ENCODE data around the gene SIK1. TPM values are rescaled to one million over a fixed set of nuclear protein-coding genes. Genes with fewer than 3 reads are reported as not detected.
"Not testable (repeated sequence)": the region's sequence is repeated elsewhere in the genome, so short reads cannot be mapped to it uniquely, and the experiment has no call there.

The SIK1 gene
- polyA plus RNA-seq: 1 to 10 TPM; 1.3 to 4.6 TPM

GRCh38 chr21:43426404-43427241 lies at the start of gene SIK1:
SIK1 (minus strand) TSS chr21:43427131; CDS start chr21:43426178, 953 bp downstream.
- H3K4me1 ChIP-seq (ENCODE audit: control insufficient read depth in 2 of 2, insufficient read depth in 2 of 2, low read length in 1 of 2); H3K27me3 ChIP-seq (ENCODE audit: control insufficient read depth in 1 of 2, insufficient read depth in 2 of 2, low read length in 2 of 2); H3K27ac ChIP-seq (ENCODE audit: low read depth in 2 of 2, low read length in 1 of 2); H3K36me3 ChIP-seq (ENCODE audit: control insufficient read depth in 2 of 2, insufficient read depth in 2 of 2, low read length in 1 of 2); H3K9me3 ChIP-seq (ENCODE audit: control insufficient read depth in 2 of 2, insufficient read depth in 1 of 2, low read depth in 1 of 2, low read length in 1 of 2); H3K4me3 ChIP-seq (ENCODE audit: low read depth in 1 of 2, low read length in 2 of 2): not testable (repeated sequence)
- 1 to 2% methylated on average over 8 to 18 of the region's 120 CpGs for WGBS, 2 donors

GRCh38 chr21:43471597-43472242 lies 44.8 kb upstream of the SIK1 start:
- H3K9me3 ChIP-seq (ENCODE audit: control insufficient read depth in 2 of 2, insufficient read depth in 1 of 2, low read depth in 1 of 2, low read length in 1 of 2); H3K4me1 ChIP-seq (ENCODE audit: control insufficient read depth in 2 of 2, insufficient read depth in 2 of 2, low read length in 1 of 2); H3K4me3 ChIP-seq (ENCODE audit: low read depth in 1 of 2, low read length in 2 of 2); H3K36me3 ChIP-seq (ENCODE audit: control insufficient read depth in 2 of 2, insufficient read depth in 2 of 2, low read length in 1 of 2); H3K27me3 ChIP-seq (ENCODE audit: control insufficient read depth in 1 of 2, insufficient read depth in 2 of 2, low read length in 2 of 2); H3K27ac ChIP-seq (ENCODE audit: low read depth in 2 of 2, low read length in 1 of 2): not testable (repeated sequence)
- no CpG with 5 or more reads among the region's 16 CpGs for WGBS, 2 donors

GRCh38 chr21:43469719-43470458 lies 43.0 kb upstream of the SIK1 start:
- H3K4me3 ChIP-seq (ENCODE audit: low read depth in 1 of 2, low read length in 2 of 2); H3K4me1 ChIP-seq (ENCODE audit: control insufficient read depth in 2 of 2, insufficient read depth in 2 of 2, low read length in 1 of 2); H3K27me3 ChIP-seq (ENCODE audit: control insufficient read depth in 1 of 2, insufficient read depth in 2 of 2, low read length in 2 of 2); H3K27ac ChIP-seq (ENCODE audit: low read depth in 2 of 2, low read length in 1 of 2); H3K36me3 ChIP-seq (ENCODE audit: control insufficient read depth in 2 of 2, insufficient read depth in 2 of 2, low read length in 1 of 2); H3K9me3 ChIP-seq (ENCODE audit: control insufficient read depth in 2 of 2, insufficient read depth in 1 of 2, low read depth in 1 of 2, low read length in 1 of 2): not testable (repeated sequence)
- WGBS, 2 donors: no CpG with 5 or more reads among the region's 31 CpGs

GRCh38 chr21:43467785-43468184 lies 40.9 kb upstream of the SIK1 start:
- H3K36me3 ChIP-seq (ENCODE audit: control insufficient read depth in 2 of 2, insufficient read depth in 2 of 2, low read length in 1 of 2): no peaks in the 10 kb centered on the region
- H3K4me3 ChIP-seq (ENCODE audit: low read depth in 1 of 2, low read length in 2 of 2): no peak overlapping the region
- 86 to 92% methylated on average over 1 of the region's 1 CpG for WGBS, 2 donors
- no peak overlapping the region for H3K27ac ChIP-seq (ENCODE audit: low read depth in 2 of 2, low read length in 1 of 2)
- H3K4me1 ChIP-seq (ENCODE audit: control insufficient read depth in 2 of 2, insufficient read depth in 2 of 2, low read length in 1 of 2): no peaks in the 10 kb centered on the region
- no peaks in the 10 kb centered on the region for H3K9me3 ChIP-seq (ENCODE audit: control insufficient read depth in 2 of 2, insufficient read depth in 1 of 2, low read depth in 1 of 2, low read length in 1 of 2)
- no peaks in the 10 kb centered on the region for H3K27me3 ChIP-seq (ENCODE audit: control insufficient read depth in 1 of 2, insufficient read depth in 2 of 2, low read length in 2 of 2)

- not testable (repeated sequence) for H3K9me3 ChIP-seq (ENCODE audit: control insufficient read depth in 2 of 2, insufficient read depth in 1 of 2, low read depth in 1 of 2, low read length in 1 of 2); H3K27me3 ChIP-seq (ENCODE audit: control insufficient read depth in 1 of 2, insufficient read depth in 2 of 2, low read length in 2 of 2); H3K4me3 ChIP-seq (ENCODE audit: low read depth in 1 of 2, low read length in 2 of 2); H3K27ac ChIP-seq (ENCODE audit: low read depth in 2 of 2, low read length in 1 of 2); H3K36me3 ChIP-seq (ENCODE audit: control insufficient read depth in 2 of 2, insufficient read depth in 2 of 2, low read length in 1 of 2); H3K4me1 ChIP-seq (ENCODE audit: control insufficient read depth in 2 of 2, insufficient read depth in 2 of 2, low read length in 1 of 2)
- no CpG with 5 or more reads among the region's 5 CpGs for WGBS, 2 donors
Observed at GRCh38 chr21:43465159-43465558, 38.2 kb upstream of the SIK1 start.

- H3K4me3 ChIP-seq (ENCODE audit: low read depth in 1 of 2, low read length in 2 of 2); H3K9me3 ChIP-seq (ENCODE audit: control insufficient read depth in 2 of 2, insufficient read depth in 1 of 2, low read depth in 1 of 2, low read length in 1 of 2); H3K4me1 ChIP-seq (ENCODE audit: control insufficient read depth in 2 of 2, insufficient read depth in 2 of 2, low read length in 1 of 2); H3K27ac ChIP-seq (ENCODE audit: low read depth in 2 of 2, low read length in 1 of 2); H3K36me3 ChIP-seq (ENCODE audit: control insufficient read depth in 2 of 2, insufficient read depth in 2 of 2, low read length in 1 of 2); H3K27me3 ChIP-seq (ENCODE audit: control insufficient read depth in 1 of 2, insufficient read depth in 2 of 2, low read length in 2 of 2): not testable (repeated sequence)
- WGBS, 2 donors: 25 to 39% methylated on average over 2 to 3 of the region's 20 CpGs
Observed at GRCh38 chr21:43463498-43464261, 36.7 kb upstream of the SIK1 start.

GRCh38 chr21:43462932-43463331 lies 36.0 kb upstream of the SIK1 start:
- H3K27ac ChIP-seq (ENCODE audit: low read depth in 2 of 2, low read length in 1 of 2); H3K9me3 ChIP-seq (ENCODE audit: control insufficient read depth in 2 of 2, insufficient read depth in 1 of 2, low read depth in 1 of 2, low read length in 1 of 2); H3K4me3 ChIP-seq (ENCODE audit: low read depth in 1 of 2, low read length in 2 of 2); H3K36me3 ChIP-seq (ENCODE audit: control insufficient read depth in 2 of 2, insufficient read depth in 2 of 2, low read length in 1 of 2); H3K4me1 ChIP-seq (ENCODE audit: control insufficient read depth in 2 of 2, insufficient read depth in 2 of 2, low read length in 1 of 2); H3K27me3 ChIP-seq (ENCODE audit: control insufficient read depth in 1 of 2, insufficient read depth in 2 of 2, low read length in 2 of 2): not testable (repeated sequence)
- WGBS, 2 donors: no CpG with 5 or more reads among the region's 17 CpGs

GRCh38 chr21:43460475-43460874 lies 33.5 kb upstream of the SIK1 start:
- H3K4me3 ChIP-seq (ENCODE audit: low read depth in 1 of 2, low read length in 2 of 2); H3K4me1 ChIP-seq (ENCODE audit: control insufficient read depth in 2 of 2, insufficient read depth in 2 of 2, low read length in 1 of 2); H3K27ac ChIP-seq (ENCODE audit: low read depth in 2 of 2, low read length in 1 of 2); H3K36me3 ChIP-seq (ENCODE audit: control insufficient read depth in 2 of 2, insufficient read depth in 2 of 2, low read length in 1 of 2); H3K9me3 ChIP-seq (ENCODE audit: control insufficient read depth in 2 of 2, insufficient read depth in 1 of 2, low read depth in 1 of 2, low read length in 1 of 2); H3K27me3 ChIP-seq (ENCODE audit: control insufficient read depth in 1 of 2, insufficient read depth in 2 of 2, low read length in 2 of 2): not testable (repeated sequence)
- WGBS, 2 donors: no CpG with 5 or more reads among the region's 13 CpGs

GRCh38 chr21:43458995-43459394 lies 32.1 kb upstream of the SIK1 start:
- H3K27me3 ChIP-seq (ENCODE audit: control insufficient read depth in 1 of 2, insufficient read depth in 2 of 2, low read length in 2 of 2); H3K27ac ChIP-seq (ENCODE audit: low read depth in 2 of 2, low read length in 1 of 2); H3K4me1 ChIP-seq (ENCODE audit: control insufficient read depth in 2 of 2, insufficient read depth in 2 of 2, low read length in 1 of 2); H3K4me3 ChIP-seq (ENCODE audit: low read depth in 1 of 2, low read length in 2 of 2); H3K9me3 ChIP-seq (ENCODE audit: control insufficient read depth in 2 of 2, insufficient read depth in 1 of 2, low read depth in 1 of 2, low read length in 1 of 2); H3K36me3 ChIP-seq (ENCODE audit: control insufficient read depth in 2 of 2, insufficient read depth in 2 of 2, low read length in 1 of 2): not testable (repeated sequence)
- WGBS, 2 donors: 42% methylated on average over 7 of the region's 12 CpGs; no CpG with 5 or more reads in 1 of the 2 donors
